CD4-positive, alpha-beta memory T cell (primary cell): ENCODE measurements around the gene ELMO1. TPM values are rescaled to one million over a fixed set of nuclear protein-coding genes. Genes with fewer than 3 reads are reported as not detected.

Experiments
- CTCF ChIA-PET: fragments of 350-600 bp; sonication (Branson Sonifier 250); formaldehyde crosslinking; loops from one replicate; lab custom pipeline; 2021; ENCODE audit warnings: inconsistent platforms; ENCODE audit not compliant: partially characterized antibody; lab: Charles Lee
- POLR2A ChIA-PET: fragments of 350-600 bp; sonication (Branson Sonifier 250); formaldehyde crosslinking; loops from one replicate; lab custom pipeline; 2021; ENCODE audit not compliant: partially characterized antibody; lab: Charles Lee
- DNase-seq, 5 donors: peaks; one replicate each; pipeline versions ENCODE4 v3.0.0 to v3.0.0-alpha.2; 2020 to 2022; ENCODE audit warnings: mixed read lengths in 1 of 5
- H3K27ac ChIP-seq: one replicate; pipeline ENCODE4 v1.7.0; 2013; ENCODE audit warnings: low read depth, low read length
- H3K27me3 ChIP-seq: 2 replicates; pipeline ENCODE4 v1.7.0; 2013; ENCODE audit warnings: mild to moderate bottlenecking, low read length, moderate library complexity; ENCODE audit not compliant: insufficient read depth
- H3K36me3 ChIP-seq: 2 replicates; pipeline ENCODE4 v1.7.0; 2013; ENCODE audit warnings: mild to moderate bottlenecking, low read length, moderate library complexity; ENCODE audit not compliant: insufficient read depth
- H3K4me1 ChIP-seq: 2 replicates; pipeline ENCODE4 v1.7.0; 2013; ENCODE audit warnings: mild to moderate bottlenecking, low read length, moderate library complexity; ENCODE audit not compliant: insufficient read depth
- H3K4me3 ChIP-seq, 2 donors: one replicate each; pipeline ENCODE4 v1.7.0; 2013; ENCODE audit warnings: low read length in 2 of 2, mild to moderate bottlenecking in 1 of 2
- H3K9me3 ChIP-seq, 2 donors: one replicate each; pipeline ENCODE4 v1.7.0; 2013; ENCODE audit warnings: low read length in 2 of 2, control low read depth in 1 of 2; ENCODE audit not compliant: control insufficient read depth in 1 of 2
- H3K27ac Mint-ChIP-seq, 7 donors: one replicate each; pipeline ENCODE4 v1.8.0; 2020 to 2021; ENCODE audit warnings: mixed read lengths in 7 of 7, mild to moderate bottlenecking in 6 of 7, inconsistent platforms in 3 of 7, moderate library complexity in 3 of 7
- H3K27me3 Mint-ChIP-seq, 2 donors: one replicate each; pipeline ENCODE4 v1.8.0; 2020 to 2021; ENCODE audit warnings: mixed read lengths in 2 of 2
- H3K36me3 Mint-ChIP-seq, 2 donors: one replicate each; pipeline ENCODE4 v1.8.0; 2020 to 2021; ENCODE audit warnings: mixed read lengths in 2 of 2, inconsistent platforms in 1 of 2, mild to moderate bottlenecking in 1 of 2
- H3K4me1 Mint-ChIP-seq, 4 donors: one replicate each; pipeline ENCODE4 v1.8.0; 2020 to 2021; ENCODE audit warnings: mixed read lengths in 4 of 4, mild to moderate bottlenecking in 1 of 4
- H3K4me3 Mint-ChIP-seq, 8 donors: one replicate each; pipeline ENCODE4 v1.8.0; 2020 to 2021; ENCODE audit warnings: mixed read lengths in 8 of 8, mild to moderate bottlenecking in 7 of 8, moderate library complexity in 6 of 8, inconsistent platforms in 3 of 8
- H3K9me3 Mint-ChIP-seq, 8 donors: one replicate each; pipeline ENCODE4 v1.8.0; 2020 to 2021; ENCODE audit warnings: mixed read lengths in 8 of 8, mild to moderate bottlenecking in 5 of 8, inconsistent platforms in 3 of 8, moderate library complexity in 1 of 8
- intact Hi-C: fragments of 100-400 bp; cut with micrococcal nuclease; formaldehyde crosslinking; loops from one replicate; pipeline ENCODE4 v1.15.1; 2023
- polyA plus RNA-seq, 2 donors: library from polyadenylated mRNA; unstranded; fragments of 300-500 nt; fragmentation: Illumina TruSeq; gene quantifications; one replicate each; pipeline ENCODE4 v1.2.3, GENCODE V29; 2021
- total RNA-seq, 2 experiments: library from RNA; stranded (reverse); gene quantifications; one replicate each; pipeline ENCODE4 v1.2.3, GENCODE V29; 2021

Gene ELMO1
- total and polyA plus RNA-seq, 4 experiments from 2014 or later = 45.1 to 131 (median 111) TPM

GRCh38 chr7:37032258-37032601, 416.4 kb downstream of the ELMO1 start:
- H3K4me3 Mint-ChIP-seq = no peak overlapping the region
- Histone ChIP-seq H3K9me3 (no peaks in the 10 kb centered on the region), H3K4me1 (peaks cover 8% of the 10 kb centered on the region), H3K27ac (no peak overlapping the region), H3K4me3 (no peak overlapping the region), H3K36me3 (no peaks in the 10 kb centered on the region), H3K27me3 (no peaks in the 10 kb centered on the region)
- DNase-seq = no peak
- peaks cover 40 to 55% of the 10 kb centered on the region in 2 donors for H3K36me3 Mint-ChIP-seq
- H3K27ac Mint-ChIP-seq = peak overlapping the region in 2 of 7 donors; percentile 20 to 62
- intact Hi-C loops = no loop called here
- H3K9me3 Mint-ChIP-seq = peaks cover 0 to 2% (median 0%) of the 10 kb centered on the region in 8 donors
- ChIA-PET POLR2A (no interaction called here), CTCF (no interaction called here)
- no peaks in the 10 kb centered on the region for H3K27me3 Mint-ChIP-seq
- H3K4me1 Mint-ChIP-seq = peaks cover 35 to 41% (median 37%) of the 10 kb centered on the region in 4 donors

- Histone ChIP-seq H3K4me1 (peaks cover 8% of the 10 kb centered on the region), H3K27me3 (no peaks in the 10 kb centered on the region), H3K4me3 (no peak overlapping the region), H3K36me3 (no peaks in the 10 kb centered on the region), H3K27ac (no peak overlapping the region), H3K9me3 (no peaks in the 10 kb centered on the region)
- H3K27me3 Mint-ChIP-seq = no peaks in the 10 kb centered on the region
- intact Hi-C loops = no loop called here
- peaks cover 35 to 43% (median 37%) of the 10 kb centered on the region in 4 donors for H3K4me1 Mint-ChIP-seq
- ChIA-PET POLR2A (interaction anchor here (0.8 to 1.6 kb wide), 2 partner anchors 8 to 12 kb away, joined by 4 read pairs; no protein-coding TSS in a partner anchor), CTCF (interaction anchor here (1.4 kb wide), 1 partner anchor 544 kb away, joined by 3 read pairs; no protein-coding TSS in a partner anchor)
- no peak for DNase-seq
- H3K36me3 Mint-ChIP-seq = peaks cover 40 to 55% of the 10 kb centered on the region in 2 donors
- H3K9me3 Mint-ChIP-seq = peaks cover 0 to 2% (median 0%) of the 10 kb centered on the region in 8 donors
- peak overlapping the region in 1 of 8 donors; percentile 9 for H3K4me3 Mint-ChIP-seq
- H3K27ac Mint-ChIP-seq = peak overlapping the region in 3 of 7 donors; percentile 20 to 62 (median 54)
These were observed 416.9 kb downstream of the ELMO1 start for GRCh38 chr7:37031571-37032257.

- Mint-ChIP-seq H3K27me3 (no peaks in the 10 kb centered on the region), H3K9me3 (peaks cover 0 to 2% (median 0%) of the 10 kb centered on the region in 8 donors), H3K27ac (peak overlapping the region in 2 of 7 donors; percentile 37 to 73), H3K4me3 (no peak overlapping the region), H3K36me3 (peaks cover 47 to 65% of the 10 kb centered on the region in 2 donors), H3K4me1 (peaks cover 35 to 41% (median 37%) of the 10 kb centered on the region in 4 donors)
- no peak for DNase-seq
- Histone ChIP-seq H3K4me3 (no peak overlapping the region), H3K36me3 (no peaks in the 10 kb centered on the region), H3K27me3 (no peaks in the 10 kb centered on the region), H3K9me3 (no peaks in the 10 kb centered on the region), H3K4me1 (peaks cover 8% of the 10 kb centered on the region), H3K27ac (no peak overlapping the region)
- intact Hi-C loops = no loop called here
- POLR2A ChIA-PET = no interaction called here
- CTCF ChIA-PET = interaction anchor here (0.6 kb wide), 1 partner anchor 170 kb away, joined by 3 read pairs; no protein-coding TSS in a partner anchor
These were observed 419.7 kb downstream of the ELMO1 start for GRCh38 chr7:37028909-37029440.

- intact Hi-C loops = no loop called here
- Histone ChIP-seq H3K9me3 (no peaks in the 10 kb centered on the region), H3K36me3 (no peaks in the 10 kb centered on the region), H3K27me3 (no peaks in the 10 kb centered on the region), H3K4me3 (no peak overlapping the region), H3K4me1 (peaks cover 8% of the 10 kb centered on the region), H3K27ac (no peak overlapping the region)
- POLR2A ChIA-PET = no interaction called here
- H3K36me3 Mint-ChIP-seq = peaks cover 42 to 61% of the 10 kb centered on the region in 2 donors
- H3K27me3 Mint-ChIP-seq = no peaks in the 10 kb centered on the region
- H3K4me1 Mint-ChIP-seq = peaks cover 26 to 38% (median 31%) of the 10 kb centered on the region in 4 donors
- CTCF ChIA-PET = no interaction called here
- H3K9me3 Mint-ChIP-seq = peaks cover 0 to 2% (median 0%) of the 10 kb centered on the region in 8 donors
- H3K4me3 Mint-ChIP-seq = no peak overlapping the region
- no peak for DNase-seq
- peak overlapping the region in 2 of 7 donors; percentile 38 to 63 for H3K27ac Mint-ChIP-seq
These were observed 420.9 kb downstream of the ELMO1 start for GRCh38 chr7:37027557-37028341.

- Mint-ChIP-seq H3K4me1 (peaks cover 21 to 36% (median 26%) of the 10 kb centered on the region in 4 donors), H3K27me3 (no peaks in the 10 kb centered on the region), H3K9me3 (no peaks in the 10 kb centered on the region), H3K4me3 (no peak overlapping the region), H3K27ac (peak overlapping the region in 3 of 7 donors; percentile 2 to 63 (median 8)), H3K36me3 (peaks cover 39 to 61% of the 10 kb centered on the region in 2 donors)
- H3K27me3 ChIP-seq = no peaks in the 10 kb centered on the region
- ChIA-PET POLR2A (no interaction called here), CTCF (no interaction called here)
- H3K4me1 ChIP-seq = peaks cover 5% of the 10 kb centered on the region
- no peaks in the 10 kb centered on the region for H3K36me3 ChIP-seq
- no peaks in the 10 kb centered on the region for H3K9me3 ChIP-seq
- no peak for DNase-seq
- no peak overlapping the region for H3K4me3 ChIP-seq
- intact Hi-C loops = no loop called here
- no peak overlapping the region for H3K27ac ChIP-seq
These were observed 421.6 kb downstream of the ELMO1 start for GRCh38 chr7:37027104-37027503.

- peak overlapping the region in 1 of 7 donors; percentile 14 for H3K27ac Mint-ChIP-seq
- H3K36me3 ChIP-seq = no peaks in the 10 kb centered on the region
- no peaks in the 10 kb centered on the region for H3K4me1 ChIP-seq
- H3K27me3 Mint-ChIP-seq = no peaks in the 10 kb centered on the region
- ChIA-PET POLR2A (no interaction called here), CTCF (interaction anchor here (1.1 to 2.4 kb wide), 2 partner anchors 10 to 32 kb away, joined by 3 to 8 read pairs; no protein-coding TSS in a partner anchor)
- no peaks in the 10 kb centered on the region for H3K27me3 ChIP-seq
- H3K4me1 Mint-ChIP-seq = peaks cover 13 to 20% (median 17%) of the 10 kb centered on the region in 4 donors
- intact Hi-C loops = no loop called here
- H3K9me3 Mint-ChIP-seq = peaks cover 0 to 3% (median 0%) of the 10 kb centered on the region in 8 donors
- no peak for DNase-seq
- no peak overlapping the region for H3K4me3 ChIP-seq
- no peaks in the 10 kb centered on the region for H3K9me3 ChIP-seq
- peaks cover 38 to 58% of the 10 kb centered on the region in 2 donors for H3K36me3 Mint-ChIP-seq
- H3K4me3 Mint-ChIP-seq = no peak overlapping the region
- H3K27ac ChIP-seq = no peak overlapping the region
These were observed 429.7 kb downstream of the ELMO1 start for GRCh38 chr7:37018954-37019353.
